T-helper 1 cell treated with Interleukin-12 subunit alpha and Interleukin-12 subunit beta and Interleukin-4 antibody, amounts not matched to agents 30 μg/mL and 1 μg/mL, for 36 hours (primary cell): ENCODE measurements around the gene CNOT4.

Experiments
- H3K27ac Mint-ChIP-seq: one replicate; pipeline ENCODE4 v1.8.0; 2021; ENCODE audit warnings: mild to moderate bottlenecking, mixed read lengths
- H3K27me3 Mint-ChIP-seq: one replicate; pipeline ENCODE4 v1.8.0; 2021; ENCODE audit warnings: low read depth, mixed read lengths
- H3K36me3 Mint-ChIP-seq: one replicate; pipeline ENCODE4 v1.8.0; 2021; ENCODE audit warnings: low read depth, mixed read lengths
- H3K4me1 Mint-ChIP-seq: one replicate; pipeline ENCODE4 v1.8.0; 2021; ENCODE audit warnings: low read depth, mixed read lengths
- H3K4me3 Mint-ChIP-seq: one replicate; pipeline ENCODE4 v1.8.0; 2021; ENCODE audit warnings: mild to moderate bottlenecking, moderate library complexity, mixed read lengths
- H3K9me3 Mint-ChIP-seq: one replicate; pipeline ENCODE4 v1.8.0; 2021; ENCODE audit warnings: mixed read lengths

CNOT4 gene

DNA sequence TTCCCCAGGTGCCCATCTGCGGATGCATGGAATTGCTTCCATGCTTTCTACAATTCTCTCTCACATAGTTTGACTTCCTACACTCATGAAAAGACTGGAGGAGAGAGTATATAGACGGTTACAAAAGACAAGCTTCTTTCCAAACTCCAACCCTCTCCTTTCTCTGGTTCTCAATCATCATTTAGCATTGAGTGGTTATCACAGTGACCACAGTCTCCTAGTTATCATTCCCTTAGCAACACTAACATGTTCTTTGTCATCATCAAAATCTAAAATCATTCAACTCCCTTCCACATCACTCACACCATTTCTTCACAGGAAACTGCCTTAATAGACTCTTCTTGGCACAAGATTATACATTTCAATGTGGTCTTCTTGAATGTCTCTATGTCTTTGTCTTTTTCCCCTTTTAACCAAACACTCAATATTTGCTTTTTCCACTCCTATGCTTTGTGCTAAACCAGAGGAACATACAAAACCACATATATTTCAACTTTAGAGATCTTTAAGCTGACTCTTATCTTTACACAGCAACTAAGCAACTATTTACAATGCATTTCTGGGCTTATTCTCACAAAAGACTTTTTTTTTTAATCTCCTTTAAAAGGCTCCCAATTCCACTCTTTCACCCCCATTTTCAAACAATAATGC is 126.3 kb downstream of the CNOT4 start:
- Mint-ChIP-seq H3K27me3 (no peaks in the 10 kb centered on the region), H3K36me3 (peaks cover 3% of the 10 kb centered on the region), H3K27ac (no peak overlapping the region), H3K4me3 (no peak overlapping the region), H3K9me3 (no peaks in the 10 kb centered on the region), H3K4me1 (no peaks in the 10 kb centered on the region)

DNA sequence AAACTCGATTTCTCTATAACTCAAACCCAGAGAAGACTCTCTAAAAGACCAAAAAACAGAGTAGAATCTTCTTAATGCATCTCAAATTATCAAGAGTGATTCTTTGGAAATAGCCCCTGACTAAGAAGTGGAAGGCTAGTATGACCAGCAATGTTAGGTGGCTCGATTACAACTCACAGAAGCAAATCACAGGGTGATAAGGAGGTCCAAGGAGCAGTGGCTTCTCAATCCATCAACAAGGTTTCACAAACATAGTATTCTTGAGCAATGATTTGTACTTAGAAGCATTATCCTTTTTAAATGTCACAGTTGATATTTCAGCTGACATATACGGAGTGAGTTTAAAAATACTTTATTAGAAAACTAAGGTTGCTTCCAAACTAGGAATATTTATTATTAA is 127.7 kb downstream of the CNOT4 start:
- H3K4me1 Mint-ChIP-seq: no peaks in the 10 kb centered on the region
- H3K9me3 Mint-ChIP-seq: no peaks in the 10 kb centered on the region
- no peak overlapping the region for H3K4me3 Mint-ChIP-seq
- no peaks in the 10 kb centered on the region for H3K27me3 Mint-ChIP-seq
- no peak overlapping the region for H3K27ac Mint-ChIP-seq
- H3K36me3 Mint-ChIP-seq: peaks cover 1% of the 10 kb centered on the region

- no peaks in the 10 kb centered on the region for H3K27me3 Mint-ChIP-seq
- H3K9me3 Mint-ChIP-seq: no peaks in the 10 kb centered on the region
- peaks cover 1% of the 10 kb centered on the region for H3K36me3 Mint-ChIP-seq
- H3K4me1 Mint-ChIP-seq: no peaks in the 10 kb centered on the region
- H3K4me3 Mint-ChIP-seq: no peak overlapping the region
- H3K27ac Mint-ChIP-seq: no peak overlapping the region
Measured at GRCh38 chr7:135381369-135381768, 128.5 kb downstream of the CNOT4 start.

DNA sequence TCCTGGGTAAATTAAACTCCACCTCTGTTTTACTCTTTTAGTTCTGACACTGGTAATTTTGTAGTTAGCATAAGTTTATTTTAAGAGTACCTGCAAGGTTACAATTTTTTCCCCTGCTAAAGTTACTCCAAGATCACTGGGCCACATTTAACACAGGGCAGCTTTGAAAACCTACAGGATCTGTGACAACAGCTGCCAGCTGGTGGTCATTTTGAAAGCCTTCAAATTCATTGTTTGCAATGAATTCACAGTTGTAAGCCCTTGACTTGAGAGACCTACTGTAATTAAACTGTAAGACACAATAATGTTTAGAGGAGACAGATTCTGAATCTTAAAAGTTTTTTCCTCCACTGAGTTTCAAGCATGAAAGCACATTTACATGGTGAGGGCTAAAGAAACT is 129.6 kb downstream of the CNOT4 start:
- H3K9me3 Mint-ChIP-seq: no peaks in the 10 kb centered on the region
- H3K4me1 Mint-ChIP-seq: no peaks in the 10 kb centered on the region
- no peak overlapping the region for H3K27ac Mint-ChIP-seq
- no peaks in the 10 kb centered on the region for H3K27me3 Mint-ChIP-seq
- no peak overlapping the region for H3K4me3 Mint-ChIP-seq
- peaks cover 1% of the 10 kb centered on the region for H3K36me3 Mint-ChIP-seq

- H3K36me3 Mint-ChIP-seq: peaks cover 1% of the 10 kb centered on the region
- H3K4me1 Mint-ChIP-seq: no peaks in the 10 kb centered on the region
- H3K4me3 Mint-ChIP-seq: no peak overlapping the region
- no peaks in the 10 kb centered on the region for H3K27me3 Mint-ChIP-seq
- no peak overlapping the region for H3K27ac Mint-ChIP-seq
- H3K9me3 Mint-ChIP-seq: no peaks in the 10 kb centered on the region
Measured at GRCh38 chr7:135377171-135377570, 132.7 kb downstream of the CNOT4 start.

DNA sequence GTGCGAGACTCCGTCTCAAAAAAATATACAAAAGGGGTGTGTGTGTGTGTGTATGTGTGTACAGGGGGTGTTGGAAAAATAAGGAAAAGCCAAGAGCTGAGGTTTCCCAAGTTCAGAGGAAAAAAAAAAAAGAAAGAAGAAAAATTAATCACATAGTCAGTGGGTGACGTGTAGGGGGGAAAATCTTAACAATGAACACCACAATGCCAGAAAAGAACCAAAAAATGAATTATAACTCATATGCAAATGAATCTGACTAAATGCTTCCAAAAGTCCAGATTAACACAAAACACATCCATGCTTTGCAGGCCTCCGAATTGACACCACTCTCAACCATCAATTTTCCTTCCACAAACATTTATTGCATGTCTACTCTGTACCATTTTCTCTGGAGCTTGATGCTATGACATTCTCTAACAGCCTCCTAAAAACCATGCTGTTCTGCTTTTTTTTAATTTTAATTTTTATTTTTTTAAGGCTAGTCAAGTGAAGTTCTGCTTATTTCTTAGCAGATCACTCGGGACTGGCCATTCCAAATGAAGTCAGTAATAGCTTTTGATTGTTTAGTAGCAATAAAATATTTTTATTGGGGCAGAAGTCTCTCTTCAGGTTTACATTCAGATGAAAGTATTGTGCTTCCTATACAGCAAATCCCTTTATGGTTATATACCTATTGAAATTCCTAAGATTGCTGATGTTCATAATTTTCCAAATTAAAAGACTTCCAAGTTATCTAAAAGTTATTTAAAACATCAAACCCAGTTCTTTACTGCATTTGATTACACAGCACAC is 133.8 kb downstream of the CNOT4 start:
- no peaks in the 10 kb centered on the region for H3K9me3 Mint-ChIP-seq
- H3K4me1 Mint-ChIP-seq: no peaks in the 10 kb centered on the region
- no peaks in the 10 kb centered on the region for H3K27me3 Mint-ChIP-seq
- H3K36me3 Mint-ChIP-seq: peaks cover 1% of the 10 kb centered on the region
- H3K27ac Mint-ChIP-seq: no peak overlapping the region
- H3K4me3 Mint-ChIP-seq: no peak overlapping the region

DNA sequence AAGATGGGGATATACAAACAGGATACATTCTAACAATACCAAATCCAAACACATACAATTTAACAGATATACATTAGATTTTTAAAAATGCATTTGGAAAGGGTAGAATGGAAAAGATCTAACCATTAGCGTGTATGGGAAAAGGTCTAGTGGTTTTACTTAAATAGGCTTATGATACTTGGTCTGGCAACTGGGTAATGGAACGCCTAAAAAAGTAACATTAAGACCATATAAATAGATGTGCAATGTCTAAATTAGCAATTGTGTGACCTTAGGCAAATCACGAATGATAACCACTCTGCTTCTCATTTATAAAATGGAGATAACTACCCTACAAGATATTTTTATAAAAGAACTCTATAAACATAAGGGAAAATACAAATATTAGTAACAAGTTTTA is 135.2 kb downstream of the CNOT4 start:
- no peak overlapping the region for H3K4me3 Mint-ChIP-seq
- no peaks in the 10 kb centered on the region for H3K36me3 Mint-ChIP-seq
- H3K27me3 Mint-ChIP-seq: no peaks in the 10 kb centered on the region
- no peaks in the 10 kb centered on the region for H3K9me3 Mint-ChIP-seq
- no peaks in the 10 kb centered on the region for H3K4me1 Mint-ChIP-seq
- no peak overlapping the region for H3K27ac Mint-ChIP-seq

DNA sequence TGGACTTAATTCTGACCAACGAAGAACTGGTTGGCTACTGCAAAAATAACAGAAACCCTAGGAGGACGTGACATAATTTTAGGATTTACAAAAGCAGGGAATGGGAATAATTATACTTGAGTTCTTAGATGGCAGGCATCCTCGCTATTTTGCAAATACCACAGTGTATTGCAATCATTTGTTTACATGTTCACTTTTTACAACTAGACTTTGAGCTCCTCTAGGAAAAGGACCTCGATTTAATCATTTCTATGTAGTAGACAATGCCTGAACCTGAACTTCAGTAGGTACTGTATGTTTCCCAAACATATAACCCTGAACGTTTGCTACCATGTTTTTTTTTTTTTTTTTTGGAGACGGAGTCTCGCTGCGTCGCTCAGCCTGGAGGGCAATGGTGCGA is 137.7 kb downstream of the CNOT4 start:
- Mint-ChIP-seq H3K36me3 (no peaks in the 10 kb centered on the region), H3K9me3 (no peaks in the 10 kb centered on the region), H3K4me1 (peaks cover 3% of the 10 kb centered on the region), H3K4me3 (no peak overlapping the region), H3K27me3 (no peaks in the 10 kb centered on the region), H3K27ac (no peak overlapping the region)

DNA sequence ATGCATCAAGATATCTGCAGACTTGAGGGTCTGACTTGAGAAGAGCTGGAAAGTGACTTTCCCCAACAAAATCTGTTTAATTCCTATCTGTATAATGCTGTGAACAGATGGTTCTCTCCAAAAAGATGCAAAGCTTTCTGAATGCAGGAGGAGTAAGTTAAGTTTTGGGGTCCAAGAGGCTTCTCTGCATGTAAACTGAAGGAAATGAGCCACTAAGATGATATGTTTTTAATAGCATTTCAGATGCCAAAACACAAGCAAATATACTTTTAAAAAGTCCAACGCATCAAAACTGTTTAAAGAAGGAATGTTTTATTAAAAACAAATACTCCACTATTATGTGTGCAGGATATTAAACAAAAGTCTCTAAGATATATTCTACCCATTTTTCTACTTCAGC is 139.2 kb downstream of the CNOT4 start:
- Mint-ChIP-seq H3K4me3 (no peak overlapping the region), H3K9me3 (no peaks in the 10 kb centered on the region), H3K27me3 (no peaks in the 10 kb centered on the region), H3K4me1 (peaks cover 3% of the 10 kb centered on the region), H3K36me3 (no peaks in the 10 kb centered on the region), H3K27ac (no peak overlapping the region)

- no peak overlapping the region for H3K27ac Mint-ChIP-seq
- H3K27me3 Mint-ChIP-seq: no peaks in the 10 kb centered on the region
- no peaks in the 10 kb centered on the region for H3K36me3 Mint-ChIP-seq
- H3K9me3 Mint-ChIP-seq: no peaks in the 10 kb centered on the region
- no peak overlapping the region for H3K4me3 Mint-ChIP-seq
- H3K4me1 Mint-ChIP-seq: peaks cover 3% of the 10 kb centered on the region
Measured at GRCh38 chr7:135369405-135369804, 140.5 kb downstream of the CNOT4 start.

- H3K4me3 Mint-ChIP-seq: no peak overlapping the region
- H3K27me3 Mint-ChIP-seq: no peaks in the 10 kb centered on the region
- H3K4me1 Mint-ChIP-seq: peaks cover 3% of the 10 kb centered on the region
- no peak overlapping the region for H3K27ac Mint-ChIP-seq
- H3K9me3 Mint-ChIP-seq: no peaks in the 10 kb centered on the region
- H3K36me3 Mint-ChIP-seq: no peaks in the 10 kb centered on the region
Measured at GRCh38 chr7:135368416-135369186, 141.3 kb downstream of the CNOT4 start.

DNA sequence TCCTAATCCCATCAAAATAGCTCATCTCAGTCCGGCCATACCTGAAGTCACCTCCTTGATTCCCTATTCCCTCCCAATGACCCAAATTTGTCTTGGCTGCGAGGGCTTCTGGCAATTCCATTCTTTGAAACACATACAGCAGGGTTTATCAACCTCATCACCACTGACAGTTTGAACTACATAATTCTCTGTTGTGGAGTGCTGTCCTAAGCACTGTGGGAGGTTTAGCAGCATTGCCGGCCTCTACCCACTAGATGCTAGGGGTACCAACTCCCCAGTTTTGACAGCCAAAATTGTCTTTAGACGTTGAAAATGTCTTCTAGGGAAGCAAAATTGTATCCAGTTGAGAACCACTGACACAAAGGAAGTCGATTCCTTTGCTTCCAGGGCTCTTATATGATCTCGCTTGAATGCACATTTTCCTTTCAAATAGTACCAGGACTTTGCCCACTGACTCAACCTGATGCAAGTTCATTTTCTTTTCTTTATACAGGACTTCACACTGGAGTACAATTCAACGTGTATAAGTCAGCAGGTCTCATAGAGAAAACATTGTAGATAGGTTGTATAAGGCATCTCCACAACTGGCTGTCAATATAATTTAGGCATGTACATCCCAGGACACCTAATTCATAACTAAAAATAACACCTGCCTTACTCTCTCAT is 142.9 kb downstream of the CNOT4 start:
- Mint-ChIP-seq H3K27ac (no peak overlapping the region), H3K9me3 (no peaks in the 10 kb centered on the region), H3K27me3 (no peaks in the 10 kb centered on the region), H3K4me1 (peaks cover 3% of the 10 kb centered on the region), H3K4me3 (no peak overlapping the region), H3K36me3 (peaks cover 10% of the 10 kb centered on the region)

DNA sequence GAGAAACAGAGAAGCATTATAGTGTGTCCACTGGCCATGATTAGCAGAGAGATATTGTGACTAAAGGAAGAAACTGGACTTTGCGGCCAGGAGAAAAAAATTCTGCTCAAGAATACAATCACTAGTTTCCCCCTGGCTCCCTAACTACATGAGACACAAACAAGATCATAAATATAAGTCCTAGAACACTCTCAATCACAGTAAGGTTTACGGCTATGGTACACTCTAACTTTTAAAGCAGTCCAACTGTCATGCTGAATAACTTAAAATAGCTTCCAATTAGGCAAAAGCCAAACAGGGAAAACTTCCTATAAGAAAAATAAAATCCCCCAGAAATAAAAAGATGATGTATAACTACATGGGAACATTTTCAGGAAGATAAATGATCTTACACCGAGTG is 144.2 kb downstream of the CNOT4 start:
- Mint-ChIP-seq H3K27ac (no peak overlapping the region), H3K9me3 (no peaks in the 10 kb centered on the region), H3K4me1 (peaks cover 3% of the 10 kb centered on the region), H3K36me3 (peaks cover 13% of the 10 kb centered on the region), H3K4me3 (no peak overlapping the region), H3K27me3 (no peaks in the 10 kb centered on the region)

- Mint-ChIP-seq H3K27me3 (no peaks in the 10 kb centered on the region), H3K4me3 (no peak overlapping the region), H3K9me3 (no peaks in the 10 kb centered on the region), H3K27ac (no peak overlapping the region), H3K36me3 (peaks cover 13% of the 10 kb centered on the region), H3K4me1 (no peaks in the 10 kb centered on the region)
Measured at GRCh38 chr7:135364206-135364605, 145.7 kb downstream of the CNOT4 start.
